Spleen (tissue), 11 donors: Measurements from ENCODE around the gene ADGRL3. TPM values are rescaled to one million over a fixed set of nuclear protein-coding genes. Genes with fewer than 3 reads are reported as not detected.

Experiments
- DNase-seq: peaks from one replicate; pipeline ENCODE4 v3.0.0-alpha.2; 2020
- H3K27ac ChIP-seq, 8 donors: fragments of 200-600 bp; sonication (generic) in 7 of 8; 1 replicate in 4 of 8; 2 replicates in 4 of 8; pipeline versions ENCODE4 v1.5.0 to v1.8.0; 2016 to 2021; ENCODE audit warnings: inconsistent platforms in 4 of 8, mild to moderate bottlenecking in 4 of 8, moderate library complexity in 1 of 8
- H3K27me3 ChIP-seq, 7 donors: fragments of 200-600 bp; sonication (generic) in 6 of 7; replicated peaks in 1 of 7; 1 replicate in 4 of 7; 2 replicates in 3 of 7; pipeline versions ENCODE4 v1.5.0 to v1.8.0; 2016 to 2021; ENCODE audit warnings: inconsistent platforms in 3 of 7, mild to moderate bottlenecking in 1 of 7
- H3K36me3 ChIP-seq, 6 donors: fragments of 200-600 bp; sonication (generic) in 5 of 6; 1 replicate in 4 of 6; 2 replicates in 2 of 6; pipeline versions ENCODE4 v1.5.0 to v1.8.0; 2016 to 2021; ENCODE audit warnings: inconsistent platforms in 2 of 6
- H3K4me1 ChIP-seq, 6 donors: fragments of 200-600 bp; sonication (generic) in 5 of 6; 1 replicate in 3 of 6; 2 replicates in 3 of 6; pipeline versions ENCODE4 v1.5.0 to v1.8.0; 2016 to 2021; ENCODE audit warnings: inconsistent platforms in 3 of 6
- H3K4me3 ChIP-seq, 8 donors: fragments of 200-600 bp; sonication (generic) in 7 of 8; 1 replicate in 4 of 8; 2 replicates in 4 of 8; pipeline versions ENCODE4 v1.5.0 to v1.8.0; 2016 to 2021; ENCODE audit warnings: inconsistent platforms in 4 of 8, mild to moderate bottlenecking in 4 of 8, moderate library complexity in 2 of 8
- H3K9me3 ChIP-seq, 8 donors: fragments of 200-600 bp; sonication (generic) in 7 of 8; 1 replicate in 4 of 8; 2 replicates in 4 of 8; pipeline versions ENCODE4 v1.5.0 to v1.8.0; 2016 to 2021; ENCODE audit warnings: inconsistent platforms in 4 of 8
- POLR2A ChIP-seq, 3 donors: fragments of 450-650 bp; IDR thresholded peaks; one replicate each; pipeline ENCODE4 v1.5.1; 2017; ENCODE audit warnings: antibody characterized with exemption in 3 of 3, mild to moderate bottlenecking in 1 of 3
- POLR2AphosphoS5 ChIP-seq, 3 donors: sonication (generic); formaldehyde crosslinking; IDR thresholded peaks; one replicate each; pipeline ENCODE4 v1.5.1; 2017; ENCODE audit warnings: antibody characterized with exemption in 3 of 3
- WGBS, 5 donors: extraction: QIAGEN DNeasy Blood & Tissue Kit in 3 of 5; methylation state at CpG; one replicate each; pipeline versions ENCODE4 v1.1.5 to v1.1.7; 2013 to 2018; 5-methylcytosine and 5-hydroxymethylcytosine counted together
- intact Hi-C: fragments of 100-400 bp; cut with DNase I; formaldehyde crosslinking; loops from one replicate; pipeline ENCODE4 v1.15.0; 2023; ENCODE audit warnings: low total_unique reads
- polyA plus RNA-seq, 3 donors: library from polyadenylated mRNA; stranded (reverse); fragments of 200-250 nt; gene quantifications; one replicate each; pipeline ENCODE4 v1.2.1, GENCODE V29; 2013
- total RNA-seq, 7 donors: library from RNA; depleted of rRNA in 3 of 7; stranded (reverse); fragments of >200 nt in 3 of 7; fragmentation: NEBNext Ultra II Directional in 4 of 7; extraction: Animal tissue kit (Norgen Biotek cat#: 25700) in 4 of 7; gene quantifications; one replicate each; pipeline versions ENCODE4 v1.1.0 to v1.2.1, GENCODE V29; 2016 to 2021
- TF ChIP-seq, protein P1 (sequence below), 11 experiments: fragments of 200-600 bp in 7 of 11; fragments of 450-650 bp in 4 of 11; sonication (generic) in 4 of 11; IDR thresholded peaks in 8 of 11; conservative IDR thresholded peaks in 3 of 11; 1 replicate in 7 of 11; 2 replicates in 4 of 11; pipeline versions ENCODE4 v1.4.0 to v1.8.0; 2016 to 2021; ENCODE audit warnings: antibody characterized with exemption in 11 of 11, inconsistent platforms in 4 of 11, mild to moderate bottlenecking in 1 of 11
- donor health status: healthy with polysubstance abuse.
- donor health status: DM: no; HTN: no; CAD: no; lungs with moderate emphysema.
- donor health status: DM: no; HTN: no; CAD: no.
- donor health status: Bipolar disorder and iron deficiency.
- donor health status: healthy.
- donor health status: DM: no; HTN: no; CAD: no.
- donor health status: DM: yes; HTN: yes; CAD: no.

ADGRL3 gene
- total and polyA plus RNA-seq, 10 donors, result 0.09 to 0.92 (median 0.46) TPM; not detected in 1

- Histone ChIP-seq H3K4me3 (no peak overlapping the region), H3K27me3 (no peaks in the 10 kb centered on the region), H3K9me3 (peaks cover 0 to 7% (median 0%) of the 10 kb centered on the region in 8 donors), H3K36me3 (no peaks in the 10 kb centered on the region), H3K4me1 (no peaks in the 10 kb centered on the region), H3K27ac (no peak overlapping the region)
- 76 to 91% (median 82%) methylated on average over 1 of the region's 1 CpG for WGBS, 5 donors
- no peak for TF ChIP-seq POLR2A (IDR thresholded peaks at IDR 0.05)
- TF ChIP-seq POLR2AphosphoS5 (IDR thresholded peaks at IDR 0.05), result no peak
- TF ChIP-seq, protein P1, sequence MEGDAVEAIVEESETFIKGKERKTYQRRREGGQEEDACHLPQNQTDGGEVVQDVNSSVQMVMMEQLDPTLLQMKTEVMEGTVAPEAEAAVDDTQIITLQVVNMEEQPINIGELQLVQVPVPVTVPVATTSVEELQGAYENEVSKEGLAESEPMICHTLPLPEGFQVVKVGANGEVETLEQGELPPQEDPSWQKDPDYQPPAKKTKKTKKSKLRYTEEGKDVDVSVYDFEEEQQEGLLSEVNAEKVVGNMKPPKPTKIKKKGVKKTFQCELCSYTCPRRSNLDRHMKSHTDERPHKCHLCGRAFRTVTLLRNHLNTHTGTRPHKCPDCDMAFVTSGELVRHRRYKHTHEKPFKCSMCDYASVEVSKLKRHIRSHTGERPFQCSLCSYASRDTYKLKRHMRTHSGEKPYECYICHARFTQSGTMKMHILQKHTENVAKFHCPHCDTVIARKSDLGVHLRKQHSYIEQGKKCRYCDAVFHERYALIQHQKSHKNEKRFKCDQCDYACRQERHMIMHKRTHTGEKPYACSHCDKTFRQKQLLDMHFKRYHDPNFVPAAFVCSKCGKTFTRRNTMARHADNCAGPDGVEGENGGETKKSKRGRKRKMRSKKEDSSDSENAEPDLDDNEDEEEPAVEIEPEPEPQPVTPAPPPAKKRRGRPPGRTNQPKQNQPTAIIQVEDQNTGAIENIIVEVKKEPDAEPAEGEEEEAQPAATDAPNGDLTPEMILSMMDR (IDR thresholded peaks at IDR 0.05 in 8 of 11, conservative IDR thresholded peaks at IDR 0.05 in 3 of 11), result no peak
- intact Hi-C loops, result no loop called here
- no peak for DNase-seq
Observed at GRCh38 chr4:61225656-61226055, 25.5 kb downstream of the ADGRL3 start.

DNA sequence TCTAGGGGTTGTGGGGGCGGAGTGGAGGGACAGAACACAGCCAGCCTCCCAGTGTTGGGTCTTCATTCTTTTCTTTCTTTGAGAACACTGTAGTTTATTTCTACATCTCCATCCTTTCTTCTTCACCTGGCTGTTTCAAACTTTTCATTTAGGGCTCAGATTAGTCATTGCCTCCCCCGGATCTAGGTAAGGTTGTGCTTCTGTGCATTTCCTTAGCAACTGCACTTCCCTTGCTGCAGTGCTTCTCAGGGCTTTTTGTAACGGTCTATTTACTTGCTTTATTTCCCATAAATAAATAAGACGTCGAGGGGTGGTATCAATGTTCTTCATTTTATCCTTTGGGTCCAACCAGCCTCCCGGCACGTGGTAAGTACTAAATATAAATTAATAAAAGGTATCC, 31.3 kb downstream of the ADGRL3 start:
- no peak for DNase-seq
- no peaks in the 10 kb centered on the region for H3K36me3 ChIP-seq
- H3K27ac ChIP-seq, result no peak overlapping the region
- no peak for TF ChIP-seq POLR2AphosphoS5 (IDR thresholded peaks at IDR 0.05)
- TF ChIP-seq POLR2A (IDR thresholded peaks at IDR 0.05), result no peak
- TF ChIP-seq, protein P1 (IDR thresholded peaks at IDR 0.05 in 8 of 11, conservative IDR thresholded peaks at IDR 0.05 in 3 of 11), result no peak
- intact Hi-C loops, result no loop called here
- WGBS, 5 donors, result 80 to 88% (median 83%) methylated on average over 7 of the region's 7 CpGs
- no peaks in the 10 kb centered on the region for H3K27me3 ChIP-seq
- peaks cover 0 to 4% (median 0%) of the 10 kb centered on the region in 8 donors for H3K9me3 ChIP-seq
- no peaks in the 10 kb centered on the region for H3K4me1 ChIP-seq
- no peak overlapping the region for H3K4me3 ChIP-seq

- TF ChIP-seq POLR2A (IDR thresholded peaks at IDR 0.05) (no peak), POLR2AphosphoS5 (IDR thresholded peaks at IDR 0.05) (no peak)
- TF ChIP-seq, protein P1 (IDR thresholded peaks at IDR 0.05 in 8 of 11, conservative IDR thresholded peaks at IDR 0.05 in 3 of 11), result no peak
- Histone ChIP-seq H3K27me3 (no peaks in the 10 kb centered on the region), H3K4me3 (no peak overlapping the region), H3K27ac (no peak overlapping the region), H3K4me1 (no peaks in the 10 kb centered on the region), H3K36me3 (no peaks in the 10 kb centered on the region), H3K9me3 (no peaks in the 10 kb centered on the region)
- intact Hi-C loops, result no loop called here
- 52 to 75% (median 67%) methylated on average over 1 of the region's 1 CpG for WGBS, 5 donors
- DNase-seq, result no peak
Observed at GRCh38 chr4:61239250-61239649, 39.1 kb downstream of the ADGRL3 start.

DNA sequence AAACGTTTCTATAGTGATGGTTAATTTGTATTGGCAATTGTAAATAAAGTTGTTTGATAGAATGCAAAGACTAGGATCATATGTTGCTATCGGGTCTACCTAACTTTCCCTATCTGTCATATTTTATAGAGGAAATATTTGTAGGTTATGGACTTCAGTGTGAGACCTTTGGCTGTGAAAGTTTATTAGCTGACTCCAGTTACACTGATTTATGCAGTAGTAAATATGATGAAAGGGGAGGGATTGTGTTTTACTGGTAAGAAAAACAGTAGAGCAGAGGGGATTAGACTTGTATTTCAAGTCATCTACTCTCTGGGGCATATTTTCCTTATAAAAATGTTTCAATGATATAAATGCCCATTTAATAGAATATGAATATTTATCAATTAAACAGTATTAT, 43.8 kb downstream of the ADGRL3 start:
- no peaks in the 10 kb centered on the region for H3K9me3 ChIP-seq
- H3K36me3 ChIP-seq, result no peaks in the 10 kb centered on the region
- intact Hi-C loops, result no loop called here
- 30 to 84% (median 54%) methylated on average over 2 of the region's 2 CpGs for WGBS, 5 donors
- H3K27me3 ChIP-seq, result no peaks in the 10 kb centered on the region
- no peak overlapping the region for H3K27ac ChIP-seq
- H3K4me3 ChIP-seq, result no peak overlapping the region
- TF ChIP-seq, protein P1 (IDR thresholded peaks at IDR 0.05 in 8 of 11, conservative IDR thresholded peaks at IDR 0.05 in 3 of 11), result no peak
- TF ChIP-seq POLR2AphosphoS5 (IDR thresholded peaks at IDR 0.05) (no peak), POLR2A (IDR thresholded peaks at IDR 0.05) (no peak)
- DNase-seq, result no peak
- H3K4me1 ChIP-seq, result no peaks in the 10 kb centered on the region
